ENCODE data around the gene NINL. TPM values are rescaled to one million over a fixed set of nuclear protein-coding genes. Genes with fewer than 3 reads are reported as not detected.

The NINL gene
- total and polyA plus RNA-seq, 4 donors: 1.9 to 3.6 (median 2.8) TPM

- no peak for TF ChIP-seq REST (IDR thresholded peaks at IDR 0.05)
Observed at GRCh38 chr20:25527949-25528348, 57.4 kb downstream of the NINL start (continued).

- Histone ChIP-seq H3K36me3 (ENCODE audit: control insufficient read depth in 4 of 4, insufficient read depth in 3 of 4, low read depth in 1 of 4, low read length in 3 of 4) (peaks cover 0 to 12% (median 2%) of the 10 kb centered on the region in 4 donors), H3K4me1 (ENCODE audit: control insufficient read depth in 4 of 4, insufficient read depth in 4 of 4, low read length in 3 of 4) (peaks cover 0 to 9% (median 7%) of the 10 kb centered on the region in 4 donors), H3K9ac (ENCODE audit: low read depth in 1 of 2, low read length in 2 of 2) (no peak overlapping the region), H3K27ac (ENCODE audit: low read depth in 1 of 2, low read length in 2 of 2) (peak overlapping the region in 1 of 2 donors; percentile 11), H3K4me3 (ENCODE audit: low read depth in 1 of 3, low read length in 3 of 3) (no peak overlapping the region), H3K9me3 (ENCODE audit: control insufficient read depth in 4 of 4, low read length in 3 of 4) (no peaks in the 10 kb centered on the region), H3K27me3 (ENCODE audit: control insufficient read depth in 4 of 4, insufficient read depth in 4 of 4, low read length in 3 of 4) (no peaks in the 10 kb centered on the region)
- TF ChIP-seq FOXA2 (IDR thresholded peaks at IDR 0.05): no peak
- 97% methylated on average over 9 of the region's 9 CpGs for whole genome bisulfite sequencing
- DNase-seq (ENCODE audit: low spot score): no peak
Observed at GRCh38 chr20:25526446-25526845, 58.9 kb downstream of the NINL start.

GRCh38 chr20:25525867-25526266 lies 59.5 kb downstream of the NINL start:
- H3K9ac ChIP-seq (ENCODE audit: low read depth in 1 of 2, low read length in 2 of 2): no peak overlapping the region
- 34% methylated on average over 2 of the region's 2 CpGs for WGBS
- peaks cover 0 to 12% (median 2%) of the 10 kb centered on the region in 4 donors for H3K36me3 ChIP-seq (ENCODE audit: control insufficient read depth in 4 of 4, insufficient read depth in 3 of 4, low read depth in 1 of 4, low read length in 3 of 4)
- DNase-seq (ENCODE audit: low spot score): no peak
- H3K4me1 ChIP-seq (ENCODE audit: control insufficient read depth in 4 of 4, insufficient read depth in 4 of 4, low read length in 3 of 4): peaks cover 0 to 9% (median 7%) of the 10 kb centered on the region in 4 donors
- peak overlapping the region in 1 of 2 donors; percentile 11 for H3K27ac ChIP-seq (ENCODE audit: low read depth in 1 of 2, low read length in 2 of 2)
- H3K27me3 ChIP-seq (ENCODE audit: control insufficient read depth in 4 of 4, insufficient read depth in 4 of 4, low read length in 3 of 4): no peaks in the 10 kb centered on the region
- no peak overlapping the region for H3K4me3 ChIP-seq (ENCODE audit: low read depth in 1 of 3, low read length in 3 of 3)
- no peaks in the 10 kb centered on the region for H3K9me3 ChIP-seq (ENCODE audit: control insufficient read depth in 4 of 4, low read length in 3 of 4)
- TF ChIP-seq FOXA2 (IDR thresholded peaks at IDR 0.05) (no peak), FOXA1 (IDR thresholded peaks at IDR 0.05) (no peak), RXRA (IDR thresholded peaks at IDR 0.05) (peak in 1 of 2 donors; percentile 45), JUND (IDR thresholded peaks at IDR 0.05) (peak in 1 of 2 donors; percentile 38), EGR1 (IDR thresholded peaks at IDR 0.05; ENCODE audit: low read depth in 2 of 2) (no peak), SP1 (IDR thresholded peaks at IDR 0.05) (peak; percentile 32), HNF4G (IDR thresholded peaks at IDR 0.05) (no peak), MAX (IDR thresholded peaks at IDR 0.05) (peak; percentile 30), HNF4A (conservative IDR thresholded peaks at IDR 0.05) (peak; percentile 78 to 79), NR2F2 (IDR thresholded peaks at IDR 0.05) (no peak), ZBTB33 (IDR thresholded peaks at IDR 0.05) (peak; percentile 17), TAF1 (conservative IDR thresholded peaks at IDR 0.05) (no peak)

Measured in liver (tissue), 9 donors.